ENCODE results near the gene CIB4.

- TF ChIP-seq CTCF (conservative IDR thresholded peaks at IDR 0.05; ENCODE audit: low read depth, low read length), result no peak
- no peak for TF ChIP-seq EZH2 (IDR thresholded peaks at IDR 0.05; ENCODE audit: borderline replicate concordance, low read depth, low read length, poor library complexity, severe bottlenecking)
Measured at GRCh38 chr2:26563686-26564085, 77.5 kb downstream of the CIB4 start.
